Fibroblast of lung (primary cell): ENCODE measurements around the gene LAMA1. TPM values are rescaled to one million over a fixed set of nuclear protein-coding genes. Genes with fewer than 3 reads are reported as not detected.
"Not testable (repeated sequence)": the region's sequence is repeated elsewhere in the genome, so short reads cannot be mapped to it uniquely, and the experiment has no call there.

Source experiments
- DNase-seq, 2 donors: peaks; one replicate each; pipeline versions ENCODE4 v3.0.0 to v3.0.0-alpha.2; 2010; ENCODE audit warnings: low read depth in 2 of 2
- H2AFZ ChIP-seq: 2 replicates; pipeline ENCODE4 v1.5.1; 2012; ENCODE audit warnings: low read length, control low read depth, inconsistent platforms
- H3K27ac ChIP-seq: 2 replicates; pipeline ENCODE4 v1.5.1; 2011; ENCODE audit warnings: low read length, control low read depth; ENCODE audit not compliant: insufficient read depth
- H3K27me3 ChIP-seq: 2 replicates; pipeline ENCODE4 v1.5.1; 2011; ENCODE audit warnings: mild to moderate bottlenecking, low read length; ENCODE audit not compliant: control insufficient read depth, insufficient read depth
- H3K36me3 ChIP-seq: 2 replicates; pipeline ENCODE4 v1.5.1; 2011; ENCODE audit warnings: low read length; ENCODE audit not compliant: control insufficient read depth, insufficient read depth
- H3K4me1 ChIP-seq: 2 replicates; pipeline ENCODE4 v1.5.1; 2011; ENCODE audit warnings: low read length; ENCODE audit not compliant: control insufficient read depth, insufficient read depth; ENCODE audit errors: extremely low read depth
- H3K4me2 ChIP-seq: 2 replicates; pipeline ENCODE4 v1.5.1; 2011; ENCODE audit warnings: low read length, control low read depth; ENCODE audit not compliant: insufficient read depth; ENCODE audit errors: extremely low read depth
- H3K4me3 ChIP-seq, 4 experiments: fragments of 200-600 bp in 1 of 4; sonication (generic) in 1 of 4; replicated peaks in 1 of 4; 2 replicates each; pipeline ENCODE4 v1.5.1; 2011 to 2016; ENCODE audit warnings: low read length in 4 of 4, low read depth in 3 of 4, mild to moderate bottlenecking in 3 of 4, control low read depth in 2 of 4, inconsistent platforms in 1 of 4, mixed read lengths in 1 of 4; ENCODE audit not compliant: insufficient read depth in 1 of 4; ENCODE audit errors: control extremely low read depth in 1 of 4
- H3K79me2 ChIP-seq: 2 replicates; pipeline ENCODE4 v1.5.1; 2012; ENCODE audit warnings: mild to moderate bottlenecking, low read length, inconsistent platforms; ENCODE audit not compliant: control insufficient read depth, insufficient read depth
- H3K9ac ChIP-seq: 2 replicates; pipeline ENCODE4 v1.5.1; 2011; ENCODE audit warnings: mild to moderate bottlenecking, low read length, control low read depth; ENCODE audit not compliant: insufficient read depth
- H3K9me3 ChIP-seq: 2 replicates; pipeline ENCODE4 v1.5.1; 2012; ENCODE audit warnings: low read depth, low read length; ENCODE audit not compliant: control insufficient read depth, insufficient read depth
- H4K20me1 ChIP-seq: 2 replicates; pipeline ENCODE4 v1.5.1; 2011; ENCODE audit warnings: low read length; ENCODE audit not compliant: control insufficient read depth, insufficient read depth; ENCODE audit errors: extremely low read depth
- EZH2 ChIP-seq: IDR thresholded peaks from 2 replicates; pipeline ENCODE4 v1.5.1; 2012; ENCODE audit warnings: low read length, control low read depth, mild to moderate bottlenecking; ENCODE audit errors: missing control alignments
- polyA plus RNA-seq, 2 donors: library from polyadenylated mRNA; depleted of rRNA in 1 of 2; stranded (reverse) in 1 of 2; unstranded in 1 of 2; fragments of >200 nt; gene quantifications; 2 replicates each; pipeline ENCODE4 v1.2.1, GENCODE V29; 2011 to 2012; ENCODE audit warnings: missing spikeins in 1 of 2
- total RNA-seq: library from RNA; depleted of rRNA; stranded (reverse); fragments of >200 nt; gene quantifications from 2 replicates; pipeline ENCODE4 v1.2.1, GENCODE V29; 2014
- TF ChIP-seq, protein P1 (sequence below), 2 donors: IDR thresholded peaks in 1 of 2; conservative IDR thresholded peaks in 1 of 2; 1 replicate in 1 of 2; 2 replicates in 1 of 2; pipeline ENCODE4 v1.5.1; 2011 to 2012; ENCODE audit warnings: low read length in 2 of 2, control low read depth in 1 of 2, inconsistent platforms in 1 of 2, low read depth in 1 of 2, mild to moderate bottlenecking in 1 of 2

The LAMA1 gene
- total and polyA plus RNA-seq, 2 donors (not counting 1 experiment from before 2014, with no cell fraction given) = 1.2 to 5.8 TPM

DNA sequence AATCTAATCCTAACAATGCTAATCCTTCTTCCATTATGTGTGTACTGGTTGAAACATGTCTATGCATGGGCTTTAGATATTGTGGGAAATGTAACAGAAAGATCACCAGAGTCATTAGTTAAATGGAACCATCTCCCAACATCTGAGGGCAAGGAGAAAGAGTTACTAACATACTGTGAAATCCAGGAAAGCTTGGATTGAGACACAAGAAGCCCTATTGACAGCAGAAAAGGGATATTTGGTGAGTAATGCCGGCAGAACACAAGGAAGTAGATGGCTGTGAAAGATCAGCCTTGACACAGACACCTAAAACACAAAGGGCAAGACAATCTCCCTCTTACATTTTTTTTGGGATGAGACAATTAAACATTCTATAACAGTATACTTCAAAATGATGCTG lies 28.5 kb upstream of the LAMA1 start:
- Histone ChIP-seq H3K4me1 (no peaks in the 10 kb centered on the region), H3K36me3 (no peaks in the 10 kb centered on the region), H3K79me2 (no peaks in the 10 kb centered on the region), H4K20me1 (no peaks in the 10 kb centered on the region), H3K9ac (no peak overlapping the region), H2AFZ (no peak overlapping the region), H3K4me3 (no peak overlapping the region), H3K27me3 (no peaks in the 10 kb centered on the region), H3K9me3 (no peaks in the 10 kb centered on the region), H3K27ac (no peak overlapping the region), H3K4me2 (no peak overlapping the region)
- TF ChIP-seq, protein P1, sequence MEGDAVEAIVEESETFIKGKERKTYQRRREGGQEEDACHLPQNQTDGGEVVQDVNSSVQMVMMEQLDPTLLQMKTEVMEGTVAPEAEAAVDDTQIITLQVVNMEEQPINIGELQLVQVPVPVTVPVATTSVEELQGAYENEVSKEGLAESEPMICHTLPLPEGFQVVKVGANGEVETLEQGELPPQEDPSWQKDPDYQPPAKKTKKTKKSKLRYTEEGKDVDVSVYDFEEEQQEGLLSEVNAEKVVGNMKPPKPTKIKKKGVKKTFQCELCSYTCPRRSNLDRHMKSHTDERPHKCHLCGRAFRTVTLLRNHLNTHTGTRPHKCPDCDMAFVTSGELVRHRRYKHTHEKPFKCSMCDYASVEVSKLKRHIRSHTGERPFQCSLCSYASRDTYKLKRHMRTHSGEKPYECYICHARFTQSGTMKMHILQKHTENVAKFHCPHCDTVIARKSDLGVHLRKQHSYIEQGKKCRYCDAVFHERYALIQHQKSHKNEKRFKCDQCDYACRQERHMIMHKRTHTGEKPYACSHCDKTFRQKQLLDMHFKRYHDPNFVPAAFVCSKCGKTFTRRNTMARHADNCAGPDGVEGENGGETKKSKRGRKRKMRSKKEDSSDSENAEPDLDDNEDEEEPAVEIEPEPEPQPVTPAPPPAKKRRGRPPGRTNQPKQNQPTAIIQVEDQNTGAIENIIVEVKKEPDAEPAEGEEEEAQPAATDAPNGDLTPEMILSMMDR (conservative IDR thresholded peaks at IDR 0.05 in 1 of 2, IDR thresholded peaks at IDR 0.05 in 1 of 2; ENCODE audit: low read depth in 1 of 2, low read length in 2 of 2) = no peak
- no peak for TF ChIP-seq EZH2
- no peak for DNase-seq

- H3K27me3 ChIP-seq, H3K4me3 ChIP-seq, H3K79me2 ChIP-seq, H3K36me3 ChIP-seq, DNase-seq, H3K4me1 ChIP-seq, H3K9me3 ChIP-seq, H4K20me1 ChIP-seq, H3K4me2 ChIP-seq, H2AFZ ChIP-seq, H3K9ac ChIP-seq, H3K27ac ChIP-seq: not testable (repeated sequence)
Observed at GRCh38 chr18:7144921-7145320, 27.3 kb upstream of the LAMA1 start.

DNA sequence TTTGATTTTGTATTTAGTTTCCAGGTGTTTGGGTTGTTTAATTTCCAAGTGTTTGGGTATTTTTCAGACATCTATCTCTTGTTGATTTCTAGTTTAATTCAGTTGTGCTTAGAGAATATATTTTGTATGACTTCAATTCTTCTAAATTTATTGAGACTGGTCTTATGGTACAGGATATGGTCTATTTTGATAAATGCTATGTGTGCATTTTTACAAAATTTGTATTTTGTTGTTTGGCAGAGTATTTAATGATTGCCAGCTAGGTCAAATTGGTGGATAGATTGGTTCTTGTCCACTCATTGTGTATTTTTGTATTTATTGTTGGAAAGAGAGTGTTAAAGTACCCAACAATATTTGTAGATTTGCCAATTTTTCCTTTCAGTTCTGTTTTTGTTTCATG lies 23.7 kb upstream of the LAMA1 start:
- TF ChIP-seq, protein P1 (conservative IDR thresholded peaks at IDR 0.05 in 1 of 2, IDR thresholded peaks at IDR 0.05 in 1 of 2; ENCODE audit: low read depth in 1 of 2, low read length in 2 of 2) = no peak
- Histone ChIP-seq H3K27me3 (no peaks in the 10 kb centered on the region), H3K9ac (no peak overlapping the region), H3K9me3 (no peaks in the 10 kb centered on the region), H3K4me2 (no peak overlapping the region), H3K4me3 (no peak overlapping the region), H3K4me1 (no peaks in the 10 kb centered on the region), H2AFZ (no peak overlapping the region), H3K27ac (no peak overlapping the region), H3K36me3 (no peaks in the 10 kb centered on the region), H4K20me1 (no peaks in the 10 kb centered on the region), H3K79me2 (no peaks in the 10 kb centered on the region)
- no peak for DNase-seq

- H3K36me3 ChIP-seq = no peaks in the 10 kb centered on the region
- TF ChIP-seq, protein P1 (conservative IDR thresholded peaks at IDR 0.05 in 1 of 2, IDR thresholded peaks at IDR 0.05 in 1 of 2; ENCODE audit: low read depth in 1 of 2, low read length in 2 of 2) = no peak
- TF ChIP-seq EZH2 = no peak
- H3K27me3 ChIP-seq = no peaks in the 10 kb centered on the region
- no peaks in the 10 kb centered on the region for H4K20me1 ChIP-seq
- no peak for DNase-seq
- no peaks in the 10 kb centered on the region for H3K79me2 ChIP-seq
- H3K4me2 ChIP-seq = no peak overlapping the region
- no peaks in the 10 kb centered on the region for H3K4me1 ChIP-seq
- H3K4me3 ChIP-seq = no peak overlapping the region
- H3K27ac ChIP-seq = no peak overlapping the region
- H3K9me3 ChIP-seq = no peaks in the 10 kb centered on the region
- H3K9ac ChIP-seq = no peak overlapping the region
- no peak overlapping the region for H2AFZ ChIP-seq
Observed at GRCh38 chr18:7139409-7139808, 21.8 kb upstream of the LAMA1 start.
